Parathyroid adenoma (tissue), 2 donors: ENCODE measurements around the gene SMR3A.

Experiments used
- H2AFZ ChIP-seq: fragments of 300-600 bp; sonication (generic); one replicate; pipeline ENCODE4 v1.7.0; 2017; ENCODE audit warnings: antibody characterized with exemption, mild to moderate bottlenecking
- H3K27ac ChIP-seq: fragments of 300-600 bp; sonication (generic); one replicate; pipeline ENCODE4 v1.7.0; 2017
- H3K27me3 ChIP-seq: fragments of 300-600 bp; sonication (generic); one replicate; pipeline ENCODE4 v1.7.0; 2017; ENCODE audit warnings: low read length; ENCODE audit not compliant: control insufficient read depth, insufficient read depth
- H3K36me3 ChIP-seq: fragments of 300-600 bp; sonication (generic); one replicate; pipeline ENCODE4 v1.7.0; 2017; ENCODE audit warnings: low read length; ENCODE audit not compliant: control insufficient read depth, insufficient read depth
- H3K4me1 ChIP-seq: fragments of 300-600 bp; sonication (generic); one replicate; pipeline ENCODE4 v1.7.0; 2017; ENCODE audit warnings: control low read depth
- H3K4me2 ChIP-seq: fragments of 300-600 bp; sonication (generic); one replicate; pipeline ENCODE4 v1.7.0; 2017; ENCODE audit warnings: low read length
- H3K4me3 ChIP-seq: fragments of 300-600 bp; sonication (generic); one replicate; pipeline ENCODE4 v1.7.0; 2017; ENCODE audit warnings: low read depth, low read length
- H3K79me2 ChIP-seq: fragments of 300-600 bp; sonication (generic); one replicate; pipeline ENCODE4 v1.7.0; 2017; ENCODE audit warnings: control low read depth
- H3K9ac ChIP-seq: fragments of 300-600 bp; sonication (generic); one replicate; pipeline ENCODE4 v1.7.0; 2017; ENCODE audit warnings: mild to moderate bottlenecking
- H3K9me3 ChIP-seq: fragments of 300-600 bp; sonication (generic); one replicate; pipeline ENCODE4 v1.7.0; 2017; ENCODE audit warnings: low read length; ENCODE audit not compliant: control insufficient read depth
- CTCF ChIP-seq: fragments of 300-600 bp; sonication (generic); IDR thresholded peaks from one replicate; pipeline ENCODE4 v1.7.0; 2017; ENCODE audit warnings: antibody characterized with exemption, mild to moderate bottlenecking
- donor health status: primary hyperparathyroidism.

SMR3A gene

GRCh38 chr4:70405765-70406164, 45.2 kb downstream of the SMR3A start:
- no peak overlapping the region for H3K4me3 ChIP-seq
- no peak overlapping the region for H3K4me2 ChIP-seq
- H3K27me3 ChIP-seq: no peaks in the 10 kb centered on the region
- no peak overlapping the region for H3K27ac ChIP-seq
- no peaks in the 10 kb centered on the region for H3K4me1 ChIP-seq
- H3K79me2 ChIP-seq: no peaks in the 10 kb centered on the region
- TF ChIP-seq CTCF: no peak
- H3K9me3 ChIP-seq: no peaks in the 10 kb centered on the region
- H3K9ac ChIP-seq: no peak overlapping the region
- H3K36me3 ChIP-seq: no peaks in the 10 kb centered on the region
- no peak overlapping the region for H2AFZ ChIP-seq
